Measurements from ENCODE around the gene CYP26B1.

Gene CYP26B1

DNA sequence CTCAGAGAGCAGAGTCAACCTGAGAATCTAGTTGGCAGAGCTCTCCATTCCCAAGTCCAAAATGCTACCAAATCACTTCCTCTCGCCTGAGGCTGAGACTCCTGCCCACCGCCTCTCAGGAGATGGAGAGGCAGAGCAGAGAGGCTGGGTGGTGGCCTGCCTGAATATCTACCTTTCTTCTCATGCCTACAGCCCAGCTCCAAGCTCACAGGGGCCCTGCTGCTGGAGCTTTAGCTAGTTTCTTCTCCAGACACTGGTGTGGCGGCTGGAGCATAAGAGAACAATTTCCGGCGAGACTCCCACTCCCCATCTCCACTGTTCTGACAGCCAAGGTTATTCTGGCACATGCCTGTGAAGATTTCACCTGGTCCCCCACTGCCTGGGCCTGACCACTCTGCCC lies 8.1 kb upstream of the CYP26B1 start:
- no peak for DNase-seq (ENCODE audit: low read depth in 2 of 2)
- H3K4me3 ChIP-seq (replicated peaks in 1 of 2; ENCODE audit: low read depth in 2 of 2, low read length in 2 of 2) = no peak overlapping the region
- TF ChIP-seq, protein P1, sequence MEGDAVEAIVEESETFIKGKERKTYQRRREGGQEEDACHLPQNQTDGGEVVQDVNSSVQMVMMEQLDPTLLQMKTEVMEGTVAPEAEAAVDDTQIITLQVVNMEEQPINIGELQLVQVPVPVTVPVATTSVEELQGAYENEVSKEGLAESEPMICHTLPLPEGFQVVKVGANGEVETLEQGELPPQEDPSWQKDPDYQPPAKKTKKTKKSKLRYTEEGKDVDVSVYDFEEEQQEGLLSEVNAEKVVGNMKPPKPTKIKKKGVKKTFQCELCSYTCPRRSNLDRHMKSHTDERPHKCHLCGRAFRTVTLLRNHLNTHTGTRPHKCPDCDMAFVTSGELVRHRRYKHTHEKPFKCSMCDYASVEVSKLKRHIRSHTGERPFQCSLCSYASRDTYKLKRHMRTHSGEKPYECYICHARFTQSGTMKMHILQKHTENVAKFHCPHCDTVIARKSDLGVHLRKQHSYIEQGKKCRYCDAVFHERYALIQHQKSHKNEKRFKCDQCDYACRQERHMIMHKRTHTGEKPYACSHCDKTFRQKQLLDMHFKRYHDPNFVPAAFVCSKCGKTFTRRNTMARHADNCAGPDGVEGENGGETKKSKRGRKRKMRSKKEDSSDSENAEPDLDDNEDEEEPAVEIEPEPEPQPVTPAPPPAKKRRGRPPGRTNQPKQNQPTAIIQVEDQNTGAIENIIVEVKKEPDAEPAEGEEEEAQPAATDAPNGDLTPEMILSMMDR (IDR thresholded peaks at IDR 0.05; ENCODE audit: low read depth, low read length) = no peak

DNA sequence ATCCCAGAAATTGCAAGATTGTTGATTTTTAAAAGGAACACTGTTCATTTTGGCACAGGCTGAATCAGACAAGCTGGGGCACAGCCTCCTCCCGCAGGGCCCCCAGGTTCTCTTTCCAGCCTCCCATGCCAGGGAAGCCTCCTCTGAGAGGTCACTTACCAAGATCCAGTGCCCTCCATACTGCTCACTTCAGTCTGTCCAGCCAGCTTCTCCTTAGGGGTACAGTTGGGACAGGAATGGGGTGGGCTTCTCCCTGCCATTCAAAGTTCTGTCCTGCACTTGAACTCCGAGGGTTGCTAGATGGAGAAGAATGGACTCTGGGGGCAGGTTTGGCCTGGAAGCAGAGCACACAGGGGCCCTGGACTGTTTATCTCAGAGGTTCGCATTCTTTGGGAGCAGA lies 7.5 kb upstream of the CYP26B1 start:
- TF ChIP-seq, protein P1 (IDR thresholded peaks at IDR 0.05; ENCODE audit: low read depth, low read length) = no peak
- DNase-seq (ENCODE audit: low read depth in 2 of 2) = no peak
- no peak overlapping the region for H3K4me3 ChIP-seq (replicated peaks in 1 of 2; ENCODE audit: low read depth in 2 of 2, low read length in 2 of 2)

DNA sequence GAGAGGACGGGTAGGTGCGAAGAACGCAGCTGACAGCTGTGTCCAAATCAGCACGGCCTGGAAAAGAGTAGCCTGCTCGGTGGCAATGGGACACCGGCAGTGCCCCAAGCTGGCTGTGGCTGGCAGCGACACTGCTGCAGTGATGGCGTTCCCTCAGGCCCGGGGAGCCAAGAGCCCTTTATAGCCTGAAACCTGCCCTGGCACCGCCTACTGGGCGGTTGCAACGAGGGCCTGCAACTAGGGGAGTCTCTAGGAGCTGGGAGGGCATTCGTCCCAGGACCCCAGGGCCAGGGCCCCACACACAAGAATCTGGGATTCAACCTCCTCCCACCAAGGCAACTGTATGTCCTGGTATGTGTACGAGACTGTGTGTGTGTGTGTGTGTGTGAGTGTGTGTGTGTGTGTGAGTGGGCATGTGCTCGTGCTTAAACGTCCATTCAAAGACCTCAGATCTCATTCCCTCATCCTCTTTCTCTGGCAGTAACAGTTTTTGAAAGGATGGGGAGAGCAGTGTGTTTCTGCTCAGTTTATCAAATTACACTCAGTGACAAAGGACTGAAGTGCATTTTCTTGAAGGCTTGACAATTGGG lies 6.8 kb upstream of the CYP26B1 start:
- no peak for DNase-seq (ENCODE audit: low read depth in 2 of 2)
- no peak overlapping the region for H3K4me3 ChIP-seq (replicated peaks in 1 of 2; ENCODE audit: low read depth in 2 of 2, low read length in 2 of 2)
- TF ChIP-seq, protein P1 (IDR thresholded peaks at IDR 0.05; ENCODE audit: low read depth, low read length) = no peak

DNA sequence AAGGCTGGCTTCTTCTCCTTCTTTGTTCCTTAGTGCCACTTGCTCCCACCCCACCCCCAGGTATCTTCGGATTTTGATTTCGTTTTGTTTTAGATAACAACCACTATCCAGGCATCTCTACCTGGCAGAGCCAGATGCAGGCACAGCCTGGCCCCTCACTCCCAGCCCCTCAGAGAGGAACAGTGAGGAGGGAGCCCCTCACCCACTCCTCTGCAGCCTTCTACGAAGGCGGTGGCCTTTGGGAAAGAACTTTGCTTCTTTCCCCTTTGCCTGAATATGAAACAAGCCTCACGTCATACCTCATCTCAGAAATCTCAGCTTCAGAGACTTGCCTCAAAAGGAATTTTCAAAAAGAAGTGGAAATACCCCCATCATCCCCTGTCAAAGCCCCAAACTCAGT lies 6.3 kb upstream of the CYP26B1 start:
- no peak overlapping the region for H3K4me3 ChIP-seq (replicated peaks in 1 of 2; ENCODE audit: low read depth in 2 of 2, low read length in 2 of 2)
- TF ChIP-seq, protein P1 (IDR thresholded peaks at IDR 0.05; ENCODE audit: low read depth, low read length) = no peak
- DNase-seq (ENCODE audit: low read depth in 2 of 2) = no peak

DNA sequence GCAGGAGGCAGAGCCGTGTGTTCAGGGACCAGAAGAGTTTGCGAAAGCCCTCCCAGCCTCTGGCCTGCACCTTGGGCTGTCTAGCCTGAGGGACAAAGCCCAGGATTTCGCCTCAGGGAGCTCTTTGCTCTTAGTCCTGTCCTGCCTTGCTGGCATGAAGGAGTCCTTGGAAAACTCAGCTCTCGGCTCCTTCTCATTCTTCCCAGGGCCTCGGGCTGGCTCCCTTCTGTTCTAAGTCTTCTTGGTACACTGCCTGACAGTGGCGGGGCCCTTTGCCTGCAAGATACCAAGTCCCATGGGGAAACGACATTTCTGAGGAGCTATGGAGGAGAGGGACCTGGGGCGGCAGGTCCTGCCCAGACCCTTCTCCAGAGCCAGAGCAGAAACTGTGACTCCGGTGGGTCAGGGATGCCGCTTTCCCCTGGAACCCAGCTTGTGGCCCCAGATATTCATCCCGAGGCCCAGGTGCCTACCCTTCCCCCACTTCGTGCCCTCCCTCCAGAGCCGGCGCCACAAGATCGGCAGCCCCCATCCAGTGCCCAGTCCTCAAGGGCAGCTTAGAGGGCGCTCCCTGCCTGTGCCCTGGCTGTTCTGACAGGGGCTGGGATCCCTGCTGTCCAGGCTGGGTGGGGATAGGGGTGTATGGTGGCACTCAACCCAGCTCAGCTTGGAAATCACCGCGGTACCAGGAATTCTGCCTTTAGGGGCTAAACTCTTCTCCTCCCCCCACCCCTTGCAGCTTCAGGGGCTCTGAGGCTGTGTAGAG lies 5.5 kb upstream of the CYP26B1 start:
- DNase-seq (ENCODE audit: low read depth in 2 of 2) = no peak

DNA sequence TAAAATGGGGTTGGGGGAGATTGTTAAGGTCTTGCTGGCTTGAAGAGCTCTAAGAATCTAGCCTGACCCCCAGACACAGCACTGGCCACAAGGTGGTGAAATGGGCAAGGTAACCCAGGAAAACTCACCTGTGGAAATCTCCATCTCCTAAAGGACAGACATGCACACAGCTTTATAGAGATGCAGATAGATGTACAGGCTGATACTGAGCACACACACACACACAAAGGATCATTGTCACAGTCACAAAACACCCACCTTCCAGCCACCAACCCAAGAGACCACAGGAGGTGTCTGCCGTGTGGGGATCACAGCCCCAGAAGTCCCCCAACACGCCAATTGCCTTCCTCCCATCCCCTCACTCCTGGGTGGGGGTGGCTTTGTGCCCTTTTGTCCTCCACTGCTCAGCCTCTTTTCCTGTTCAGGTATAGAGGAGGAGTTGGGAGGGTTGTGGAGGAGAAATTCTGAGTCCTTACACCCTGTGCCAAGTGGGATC lies 3.2 kb upstream of the CYP26B1 start:
- no peak for DNase-seq (ENCODE audit: low read depth in 2 of 2)
- no peak overlapping the region for H3K4me3 ChIP-seq (replicated peaks in 1 of 2; ENCODE audit: low read depth in 2 of 2, low read length in 2 of 2)
- TF ChIP-seq, protein P1 (IDR thresholded peaks at IDR 0.05; ENCODE audit: low read depth, low read length) = no peak

More for the DNA sequence above, 5.5 kb upstream of the CYP26B1 start:
- TF ChIP-seq, protein P1 (IDR thresholded peaks at IDR 0.05; ENCODE audit: low read depth, low read length) = no peak
- H3K4me3 ChIP-seq (replicated peaks in 1 of 2; ENCODE audit: low read depth in 2 of 2, low read length in 2 of 2) = no peak overlapping the region
